Left renal cortex interstitium (tissue), 4 donors: ENCODE measurements around the gene DGKQ. TPM values are rescaled to one million over a fixed set of nuclear protein-coding genes. Genes with fewer than 3 reads are reported as not detected.

Experiments used
- DNase-seq, 4 donors: peaks; one replicate each; pipeline ENCODE4 v3.0.0-alpha.2; 2013; ENCODE audit warnings: low read depth in 4 of 4, low spot score in 2 of 4, missing footprints in 1 of 4
- polyA plus RNA-seq, 4 donors: library from polyadenylated mRNA; unstranded; fragments of 120-200 nt; gene quantifications; one replicate each; pipeline ENCODE4 v1.2.1, GENCODE V29; 2013; ENCODE audit not compliant: insufficient read length in 4 of 4

The DGKQ gene
- polyA plus RNA-seq = 1 to 10 TPM; 6.0 to 9.6 (median 9.2) TPM

GRCh38 chr4:973431-974397, at the start of gene DGKQ:
Gene DGKQ (minus strand): TSS chr4:973569. CDS start chr4:973482, 87 bp downstream.
- peak in 1 of 4 donors; percentile 55 for DNase-seq

GRCh38 chr4:1022739-1023066, 49.3 kb upstream of the DGKQ start:
- no peak for DNase-seq

GRCh38 chr4:1022051-1022738, 48.8 kb upstream of the DGKQ start:
- no peak for DNase-seq

GRCh38 chr4:1021386-1022050, 48.1 kb upstream of the DGKQ start:
- no peak for DNase-seq

- DNase-seq = no peak
These were observed 46.5 kb upstream of the DGKQ start for GRCh38 chr4:1019729-1020470.

GRCh38 chr4:1019320-1019719, 46.0 kb upstream of the DGKQ start:
- DNase-seq = no peak

DNA sequence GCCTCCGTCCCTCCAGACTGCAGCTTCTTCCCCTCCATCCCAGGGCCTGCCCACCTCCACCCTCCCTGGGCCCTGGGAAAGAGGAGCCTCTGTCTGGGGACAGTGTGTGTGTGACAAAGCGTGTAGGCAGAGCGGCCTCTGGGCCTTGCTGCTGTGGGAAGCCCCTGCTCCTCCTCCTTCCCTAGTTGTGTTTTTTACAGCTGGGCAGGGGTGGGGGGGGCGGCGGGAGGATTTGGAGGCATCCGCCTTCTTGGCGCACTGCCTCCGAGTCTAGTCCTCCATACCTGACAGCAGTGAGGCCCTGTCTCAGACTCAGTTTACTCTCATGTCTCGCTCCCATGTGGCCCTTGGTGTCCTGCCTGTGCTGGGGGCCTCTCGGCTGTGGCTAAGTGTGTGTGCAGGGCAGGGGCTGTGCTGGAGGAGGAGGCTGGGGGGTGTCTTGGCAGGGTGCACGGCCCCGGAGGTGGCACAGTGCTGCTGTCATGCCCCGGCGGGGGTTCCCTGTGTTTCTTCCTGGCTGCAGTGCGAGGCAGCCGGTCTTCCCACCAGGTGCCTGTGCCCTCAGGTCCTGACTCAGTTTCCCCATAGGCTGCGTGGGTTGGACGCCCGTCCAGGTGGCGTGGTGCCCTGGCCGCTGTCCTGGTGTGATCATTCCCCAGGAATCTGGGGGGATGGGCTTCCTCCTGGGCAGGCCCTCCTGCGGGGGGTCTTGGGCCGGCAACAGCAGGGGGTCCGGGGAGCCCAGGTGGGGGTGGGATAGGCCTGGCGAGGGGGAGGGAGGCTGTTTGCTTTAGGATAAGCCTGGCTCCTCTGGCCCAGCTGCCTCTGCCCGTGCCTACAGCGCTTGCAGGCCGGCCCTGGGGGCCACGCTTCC, 45.0 kb upstream of the DGKQ start:
- DNase-seq = no peak

DNA sequence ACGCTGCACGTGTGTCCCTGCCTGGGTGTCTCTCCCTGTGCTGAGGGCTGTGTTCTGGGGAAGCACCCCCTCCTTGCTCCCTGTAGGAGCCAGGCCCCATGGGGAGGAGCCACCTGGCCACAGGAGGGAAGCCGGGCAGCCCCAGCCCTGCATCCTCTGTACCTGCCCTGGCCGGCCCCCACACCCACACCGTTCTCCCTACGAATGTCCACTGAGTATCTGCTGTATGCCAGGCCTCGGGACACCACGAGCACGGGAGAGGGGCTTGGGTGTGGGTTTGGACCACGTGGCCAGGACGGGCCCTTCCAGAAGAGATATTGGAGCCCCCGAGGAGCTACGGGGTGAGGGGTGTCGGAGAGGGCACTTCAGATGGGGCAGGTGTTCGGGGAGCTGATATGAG, 44.3 kb upstream of the DGKQ start:
- no peak for DNase-seq

DNA sequence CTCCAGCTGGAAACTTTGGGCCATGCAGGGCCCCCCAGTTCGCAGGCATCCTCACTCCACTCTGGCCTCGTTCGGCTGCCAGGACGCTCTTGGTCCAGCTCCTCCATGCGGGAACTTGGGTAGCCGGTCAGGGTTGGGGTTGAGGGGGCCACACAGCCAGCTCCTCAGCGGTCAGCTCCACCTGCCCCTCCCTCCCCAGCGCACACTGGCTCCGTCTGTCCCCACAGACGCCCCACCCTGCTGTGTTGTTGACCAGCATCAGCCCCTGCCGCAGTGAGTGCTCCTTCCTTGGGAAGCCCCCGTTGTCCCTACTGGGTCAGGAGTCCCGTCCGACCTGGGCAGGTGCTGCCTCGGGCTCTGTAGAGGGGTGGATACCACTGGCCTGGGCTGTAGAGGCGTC, 43.8 kb upstream of the DGKQ start:
- DNase-seq = no peak

DNA sequence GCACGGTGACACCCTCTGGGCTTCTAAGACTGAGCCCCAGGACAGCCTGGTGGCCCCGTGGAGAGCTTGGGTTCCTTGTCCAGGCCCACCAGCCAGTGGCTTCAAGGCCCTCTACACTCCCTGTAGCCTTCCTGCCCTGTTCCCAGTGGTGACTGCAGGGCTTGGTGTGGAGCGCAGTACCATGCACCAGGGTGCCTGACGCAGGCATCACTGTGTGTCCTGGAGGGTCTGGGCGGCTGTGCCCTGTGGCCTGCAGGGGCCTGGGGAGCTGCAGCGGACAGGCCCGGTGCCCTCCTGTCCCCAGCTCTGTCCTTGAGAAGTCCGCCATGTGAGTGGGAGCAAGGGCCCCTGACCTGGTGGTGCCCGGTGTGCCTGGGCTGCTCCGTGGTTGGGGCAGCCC, 42.4 kb upstream of the DGKQ start:
- DNase-seq = no peak

DNA sequence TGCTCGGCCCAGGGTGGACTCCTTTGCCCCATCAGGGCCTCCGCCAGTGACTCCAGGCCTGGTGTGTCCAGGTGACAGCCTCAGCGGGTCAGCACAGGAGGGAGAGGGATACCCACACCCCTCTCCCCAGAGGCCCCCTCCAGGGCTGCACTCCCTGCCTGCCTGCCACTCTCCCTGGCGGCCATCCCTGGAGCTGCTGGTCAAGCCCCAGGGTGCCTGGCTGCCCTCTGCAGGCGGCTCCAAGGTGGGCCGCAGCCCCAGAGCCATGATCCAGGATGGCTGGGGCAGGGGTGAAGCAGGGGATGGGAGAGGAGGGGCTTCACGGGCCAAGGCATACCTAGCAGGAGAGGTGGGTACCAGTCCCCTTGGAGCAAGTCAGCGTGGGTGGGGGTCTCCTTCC, 41.8 kb upstream of the DGKQ start:
- no peak for DNase-seq

- no peak for DNase-seq
These were observed 41.2 kb upstream of the DGKQ start for GRCh38 chr4:1014291-1015167.

- DNase-seq = no peak
These were observed 40.1 kb upstream of the DGKQ start for GRCh38 chr4:1013225-1014073.

- no peak for DNase-seq
These were observed 38.8 kb upstream of the DGKQ start for GRCh38 chr4:1012034-1012739.

- DNase-seq = no peak
These were observed 38.3 kb upstream of the DGKQ start for GRCh38 chr4:1011666-1012033.

GRCh38 chr4:1011022-1011665, 37.8 kb upstream of the DGKQ start, which contains the start of gene FGFRL1:
Gene FGFRL1 (plus strand): TSS chr4:1011626. CDS start chr4:1012486, 860 bp downstream.
- DNase-seq = peak in 2 of 4 donors; percentile 61 to 79
